IMR-90 (cell line): ENCODE results near the gene RPS19. TPM values are rescaled to one million over a fixed set of nuclear protein-coding genes. Genes with fewer than 3 reads are reported as not detected.

Source experiments
- ATAC-seq: fragments of 200-7000 bp; cut with Tn5 transposase; 2 replicates; pipeline ENCODE4 v1.9.1; 2020; ENCODE audit warnings: low read depth, mild to moderate bottlenecking, moderate library complexity
- BruUV-seq: library from RNA; stranded (reverse); fragments of 400-500 nt; replicated peaks from 2 replicates; lab custom pipeline; 2021; lab: Mats Ljungman, UMichigan
- CTCF ChIA-PET: fragments of 300-600 bp; formaldehyde crosslinking; extraction: SDS; loops from one replicate; lab custom pipeline; 2021; ENCODE audit warnings: antibody characterized with exemption; lab: Yijun Ruan, JAX
- POLR2A ChIA-PET: fragments of 300-600 bp; sonication (Branson Sonifier 250); formaldehyde crosslinking; loops from one replicate; lab custom pipeline; 2022; ENCODE audit warnings: antibody characterized with exemption; ENCODE audit not compliant: unreplicated experiment; lab: Charles Lee
- DNase-seq: peaks from one replicate; pipeline ENCODE4 v3.0.0; 2013
- H2AFZ ChIP-seq: replicated peaks from 2 replicates; pipeline ENCODE3; 2013; ENCODE audit warnings: low read length, mild to moderate bottlenecking; ENCODE audit not compliant: poor library complexity
- H2AK5ac ChIP-seq: 2 replicates; pipeline ENCODE4 v1.6.1; 2013; ENCODE audit warnings: low read depth, low read length, inconsistent platforms
- H2AK9ac ChIP-seq: replicated peaks from 2 replicates; pipeline ENCODE3; 2013; ENCODE audit warnings: mild to moderate bottlenecking, low read depth, low read length, moderate library complexity; ENCODE audit not compliant: poor library complexity
- H2BK120ac ChIP-seq: 2 replicates; pipeline ENCODE4 v1.6.1; 2013; ENCODE audit warnings: low read depth, low read length, inconsistent platforms
- H2BK15ac ChIP-seq: 3 replicates; pipeline ENCODE4 v1.6.1; 2013; ENCODE audit warnings: low read depth, low read length, inconsistent platforms
- H2BK20ac ChIP-seq: 2 replicates; pipeline ENCODE4 v1.6.1; 2013; ENCODE audit warnings: low read depth, mild to moderate bottlenecking, inconsistent platforms, low read length, moderate library complexity
- H2BK5ac ChIP-seq: 2 replicates; pipeline ENCODE4 v1.6.1; 2013; ENCODE audit warnings: mild to moderate bottlenecking, low read depth, low read length, inconsistent platforms; ENCODE audit not compliant: poor library complexity, severe bottlenecking
- H3K14ac ChIP-seq: replicated peaks from 2 replicates; pipeline ENCODE4 v1.6.1; 2013; ENCODE audit warnings: low read depth, low read length, inconsistent platforms
- H3K18ac ChIP-seq: 2 replicates; pipeline ENCODE4 v1.6.1; 2013; ENCODE audit warnings: low read depth, low read length, control low read depth
- H3K23ac ChIP-seq: 2 replicates; pipeline ENCODE4 v1.6.1; 2013; ENCODE audit warnings: low read depth, low read length, inconsistent platforms
- H3K27ac ChIP-seq: 2 replicates; pipeline ENCODE4 v1.5.1; 2013; ENCODE audit warnings: mild to moderate bottlenecking, control low read depth, low read length; ENCODE audit not compliant: insufficient read depth
- H3K27me3 ChIP-seq: 2 replicates; pipeline ENCODE4 v1.6.1; 2013; ENCODE audit warnings: low read length; ENCODE audit not compliant: control insufficient read depth, insufficient read depth
- H3K36me3 ChIP-seq: 2 replicates; pipeline ENCODE4 v1.6.1; 2013; ENCODE audit warnings: low read length, mixed read lengths; ENCODE audit not compliant: control insufficient read depth, insufficient read depth
- H3K4ac ChIP-seq: 2 replicates; pipeline ENCODE4 v1.6.1; 2013; ENCODE audit warnings: low read depth, low read length, inconsistent platforms
- H3K4me1 ChIP-seq: 2 replicates; pipeline ENCODE4 v1.6.1; 2013; ENCODE audit warnings: low read length, mixed read lengths; ENCODE audit not compliant: control insufficient read depth, insufficient read depth
- H3K4me2 ChIP-seq: 2 replicates; pipeline ENCODE4 v1.6.1; 2013; ENCODE audit warnings: low read depth, mild to moderate bottlenecking, control low read depth, low read length, moderate library complexity
- H3K4me3 ChIP-seq: 2 replicates; pipeline ENCODE4 v1.5.1; 2013; ENCODE audit warnings: low read depth, mild to moderate bottlenecking, control low read depth, low read length, moderate library complexity; ENCODE audit not compliant: insufficient read depth
- H3K56ac ChIP-seq: 2 replicates; pipeline ENCODE4 v1.6.1; 2013; ENCODE audit warnings: low read length, inconsistent platforms; ENCODE audit not compliant: insufficient read depth; ENCODE audit errors: extremely low read depth
- H3K79me1 ChIP-seq, 2 experiments: 2 replicates each; pipeline ENCODE4 v1.6.1; 2013; ENCODE audit warnings: low read length in 2 of 2, inconsistent platforms in 1 of 2, low read depth in 1 of 2
- H3K9ac ChIP-seq: 2 replicates; pipeline ENCODE4 v1.6.1; 2013; ENCODE audit warnings: low read depth, low read length, control low read depth
- H3K9me1 ChIP-seq: 2 replicates; pipeline ENCODE4 v1.6.1; 2013; ENCODE audit warnings: low read length, inconsistent platforms; ENCODE audit not compliant: insufficient read depth
- H3K9me3 ChIP-seq: 2 replicates; pipeline ENCODE4 v1.6.1; 2013; ENCODE audit warnings: low read length; ENCODE audit not compliant: control insufficient read depth, insufficient read depth
- H4K20me1 ChIP-seq: 2 replicates; pipeline ENCODE4 v1.6.1; 2013; ENCODE audit warnings: low read length, inconsistent platforms; ENCODE audit not compliant: insufficient read depth
- H4K5ac ChIP-seq: 2 replicates; pipeline ENCODE4 v1.6.1; 2013; ENCODE audit warnings: mild to moderate bottlenecking, low read depth, low read length, control low read depth
- H4K8ac ChIP-seq, 2 experiments: 2 replicates each; pipeline ENCODE4 v1.6.1; 2013; ENCODE audit warnings: low read depth in 2 of 2, low read length in 2 of 2, control low read depth in 1 of 2, inconsistent platforms in 1 of 2
- H4K91ac ChIP-seq: 2 replicates; pipeline ENCODE4 v1.6.1; 2013; ENCODE audit warnings: low read depth, low read length, inconsistent platforms; ENCODE audit not compliant: insufficient read depth
- BHLHE40 ChIP-seq: fragments of 150-350 bp; IDR thresholded peaks from 2 replicates; pipeline ENCODE4 v1.6.1; 2016; ENCODE audit warnings: mild to moderate bottlenecking, low read depth, low read length
- CEBPB ChIP-seq: IDR thresholded peaks from 2 replicates; pipeline ENCODE4 v1.6.1; 2012; ENCODE audit warnings: low read depth, low read length, improper control_type of control experiment
- CHD1 ChIP-seq: IDR thresholded peaks from 2 replicates; pipeline ENCODE4 v1.6.1; 2012; ENCODE audit warnings: low read depth, low read length, improper control_type of control experiment
- ELK1 ChIP-seq: fragments of 150-350 bp; IDR thresholded peaks from 2 replicates; pipeline ENCODE4 v1.6.1; 2016; ENCODE audit warnings: low read depth, mild to moderate bottlenecking, low read length, moderate library complexity, borderline replicate concordance
- FOS ChIP-seq: fragments of 150-350 bp; IDR thresholded peaks from 2 replicates; pipeline ENCODE4 v1.6.1; 2016; ENCODE audit warnings: low read depth, low read length
- MAFK ChIP-seq: IDR thresholded peaks from 2 replicates; pipeline ENCODE4 v1.6.1; 2012; ENCODE audit warnings: low read depth, low read length, improper control_type of control experiment
- MAZ ChIP-seq: IDR thresholded peaks from 2 replicates; pipeline ENCODE4 v1.6.1; 2012; ENCODE audit warnings: low read depth, mild to moderate bottlenecking, low read length, improper control_type of control experiment, moderate library complexity, borderline replicate concordance
- MXI1 ChIP-seq: IDR thresholded peaks from 2 replicates; pipeline ENCODE4 v1.6.1; 2012; ENCODE audit warnings: low read depth, mild to moderate bottlenecking, low read length, moderate library complexity, borderline replicate concordance
- NFE2L2 ChIP-seq: fragments of 150-350 bp; IDR thresholded peaks from 2 replicates; pipeline ENCODE4 v1.6.1; 2016; ENCODE audit warnings: low read depth, mild to moderate bottlenecking, low read length
- POLR2A ChIP-seq: IDR thresholded peaks from 2 replicates; pipeline ENCODE4 v1.6.1; 2012; ENCODE audit warnings: mild to moderate bottlenecking, low read depth, low read length
- RAD21 ChIP-seq: IDR thresholded peaks from 2 replicates; pipeline ENCODE4 v1.6.1; 2012; ENCODE audit warnings: low read length, improper control_type of control experiment
- RCOR1 ChIP-seq: IDR thresholded peaks from 2 replicates; pipeline ENCODE4 v1.6.1; 2012; ENCODE audit warnings: mild to moderate bottlenecking, low read length, improper control_type of control experiment; ENCODE audit not compliant: insufficient replicate concordance
- RFX5 ChIP-seq: IDR thresholded peaks from 2 replicates; pipeline ENCODE4 v1.8.0; 2012; ENCODE audit warnings: low read depth, mild to moderate bottlenecking, low read length, moderate library complexity
- SMC3 ChIP-seq: fragments of 150-350 bp; IDR thresholded peaks from 2 replicates; pipeline ENCODE4 v1.6.1; 2016; ENCODE audit warnings: low read depth, mild to moderate bottlenecking, antibody characterized with exemption, low read length, moderate library complexity
- WGBS, 2 experiments: methylation state at CpG; one replicate each; pipeline versions ENCODE4 v1.1.5 to v1.1.7; 2013; ENCODE audit warnings: missing lambda C conversion rate in 2 of 2; ENCODE audit not compliant: insufficient read length in 1 of 2; ENCODE audit errors: extremely low coverage in 2 of 2; 5-methylcytosine and 5-hydroxymethylcytosine counted together
- dilution Hi-C: fragments of 300-500 bp; cut with HindIII; formaldehyde crosslinking; loops from one replicate; pipeline ENCODE4 v1.14.3; 2018; ENCODE audit warnings: low sequenced_read_pairs; ENCODE audit not compliant: unreplicated experiment
- in situ Hi-C: fragments of 300-500 bp; cut with MboI; formaldehyde crosslinking; loops from 3 replicates; pipeline ENCODE4 v1.14.3; 2019; ENCODE audit warnings: low sequenced_read_pairs, inconsistent platforms, mixed read lengths
- intact Hi-C: fragments of 100-400 bp; cut with micrococcal nuclease; formaldehyde crosslinking; loops from 2 replicates; pipeline ENCODE4 v1.10.0; 2022
- polyA plus RNA-seq, 3 experiments: library from polyadenylated mRNA; depleted of rRNA; stranded (reverse); fragments of >200 nt; gene quantifications; 2 replicates each; pipeline ENCODE4 v1.2.3, GENCODE V29; 2012; ENCODE audit warnings: low replicate concordance in 1 of 3
- total RNA-seq: library from RNA; depleted of rRNA; stranded (reverse); fragments of >200 nt; gene quantifications from 2 replicates; pipeline ENCODE4 v1.2.3, GENCODE V29; 2012
- TF ChIP-seq, protein P1 (sequence below): fragments of 150-350 bp; IDR thresholded peaks from 2 replicates; pipeline ENCODE4 v1.6.1; 2017; ENCODE audit warnings: mild to moderate bottlenecking, antibody characterized with exemption, low read length, low read depth
- TF ChIP-seq, protein P2 (sequence below): conservative IDR thresholded peaks from 2 replicates; pipeline ENCODE4 v1.5.1; 2012; ENCODE audit warnings: mild to moderate bottlenecking, low read depth, low read length, improper control_type of control experiment

Gene RPS19
- total and polyA plus RNA-seq, 2 of the 4 experiments (the other 2 are of a cell fraction) = 230 to 3,988 TPM

DNA sequence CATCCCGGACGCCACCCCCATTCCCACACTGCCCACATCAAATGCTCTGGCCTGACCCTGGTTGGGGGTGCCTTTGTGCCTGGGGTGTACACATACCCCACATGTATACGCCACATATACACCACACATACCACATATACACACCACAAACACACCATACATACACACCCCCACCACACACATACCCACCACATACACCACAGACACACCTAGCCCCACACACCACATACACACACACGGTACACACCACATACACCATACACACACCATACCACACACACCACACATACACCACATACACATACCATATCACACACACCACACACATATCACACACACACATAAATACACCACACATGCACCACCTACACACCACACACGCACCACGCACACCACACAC is 58.0 kb downstream of the RPS19 start:
- Histone ChIP-seq H2AK9ac (peak overlapping the region; percentile 82), H3K9me3 (no peaks in the 10 kb centered on the region), H3K79me1 (no peaks in the 10 kb centered on the region), H3K14ac (no peak overlapping the region), H2BK20ac (no peak overlapping the region), H3K18ac (no peak overlapping the region), H3K56ac (no peak overlapping the region), H3K4me1 (0 out of 2 replicates have a peak, but pooled peaks cover 2% of the 10 kb centered on the region), H4K5ac (no peak overlapping the region), H4K91ac (no peak overlapping the region), H2BK120ac (no peak overlapping the region), H3K9ac (no peak overlapping the region), H2AFZ (peak overlapping the region; percentile 6), H4K20me1 (peaks cover 16% of the 10 kb centered on the region), H2BK15ac (no peak overlapping the region), H4K8ac (no peak overlapping the region), H2BK5ac (peak overlapping the region; percentile 93), H3K27ac (no peak overlapping the region), H3K4me2 (no peak overlapping the region), H3K27me3 (peaks cover 85% of the 10 kb centered on the region), H3K23ac (no peak overlapping the region), H3K4me3 (no peak overlapping the region), H3K36me3 (no peaks in the 10 kb centered on the region), H3K4ac (no peak overlapping the region), H2AK5ac (no peak overlapping the region), H3K9me1 (peaks cover 20% of the 10 kb centered on the region)
- dilution Hi-C loops = no loop called here
- BruUV-seq = no TSS peak
- DNase-seq (no peak), ATAC-seq (no peak)
- no peak for TF ChIP-seq MAFK
- no peak for TF ChIP-seq CHD1
- TF ChIP-seq MXI1 = no peak
- no peak for TF ChIP-seq SMC3
- TF ChIP-seq, protein P1, sequence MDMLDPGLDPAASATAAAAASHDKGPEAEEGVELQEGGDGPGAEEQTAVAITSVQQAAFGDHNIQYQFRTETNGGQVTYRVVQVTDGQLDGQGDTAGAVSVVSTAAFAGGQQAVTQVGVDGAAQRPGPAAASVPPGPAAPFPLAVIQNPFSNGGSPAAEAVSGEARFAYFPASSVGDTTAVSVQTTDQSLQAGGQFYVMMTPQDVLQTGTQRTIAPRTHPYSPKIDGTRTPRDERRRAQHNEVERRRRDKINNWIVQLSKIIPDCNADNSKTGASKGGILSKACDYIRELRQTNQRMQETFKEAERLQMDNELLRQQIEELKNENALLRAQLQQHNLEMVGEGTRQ = no peak
- no peak for TF ChIP-seq POLR2A
- TF ChIP-seq MAZ = no peak
- TF ChIP-seq, protein P2, sequence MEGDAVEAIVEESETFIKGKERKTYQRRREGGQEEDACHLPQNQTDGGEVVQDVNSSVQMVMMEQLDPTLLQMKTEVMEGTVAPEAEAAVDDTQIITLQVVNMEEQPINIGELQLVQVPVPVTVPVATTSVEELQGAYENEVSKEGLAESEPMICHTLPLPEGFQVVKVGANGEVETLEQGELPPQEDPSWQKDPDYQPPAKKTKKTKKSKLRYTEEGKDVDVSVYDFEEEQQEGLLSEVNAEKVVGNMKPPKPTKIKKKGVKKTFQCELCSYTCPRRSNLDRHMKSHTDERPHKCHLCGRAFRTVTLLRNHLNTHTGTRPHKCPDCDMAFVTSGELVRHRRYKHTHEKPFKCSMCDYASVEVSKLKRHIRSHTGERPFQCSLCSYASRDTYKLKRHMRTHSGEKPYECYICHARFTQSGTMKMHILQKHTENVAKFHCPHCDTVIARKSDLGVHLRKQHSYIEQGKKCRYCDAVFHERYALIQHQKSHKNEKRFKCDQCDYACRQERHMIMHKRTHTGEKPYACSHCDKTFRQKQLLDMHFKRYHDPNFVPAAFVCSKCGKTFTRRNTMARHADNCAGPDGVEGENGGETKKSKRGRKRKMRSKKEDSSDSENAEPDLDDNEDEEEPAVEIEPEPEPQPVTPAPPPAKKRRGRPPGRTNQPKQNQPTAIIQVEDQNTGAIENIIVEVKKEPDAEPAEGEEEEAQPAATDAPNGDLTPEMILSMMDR = no peak
- TF ChIP-seq FOS = no peak
- TF ChIP-seq BHLHE40 = no peak
- TF ChIP-seq RFX5 = no peak
- no peak for TF ChIP-seq NFE2L2
- no peak for TF ChIP-seq RCOR1
- no peak for TF ChIP-seq RAD21
- no peak for TF ChIP-seq CEBPB
- TF ChIP-seq ELK1 = no peak
- POLR2A ChIA-PET = no interaction called here
- WGBS, 2 experiments = 97% methylated on average over 4 of the region's 6 CpGs; no CpG with 5 or more reads in 1 of the 2 experiments
- intact Hi-C loops = no loop called here
- in situ Hi-C loops = no loop called here
- CTCF ChIA-PET = no interaction called here
